HEK293T (cell line): Measurements from ENCODE around the gene DOCK1.

Source experiments
- BHLHE40 ChIP-seq: fragments of 450-650 bp; IDR thresholded peaks from 2 replicates; pipeline ENCODE4 v1.6.1; 2016; ENCODE audit warnings: mild to moderate bottlenecking, moderate library complexity, borderline replicate concordance
- FOXK2 ChIP-seq: fragments of 450-650 bp; IDR thresholded peaks from 2 replicates; pipeline ENCODE4 v1.6.1; 2016; ENCODE audit warnings: mild to moderate bottlenecking
- FOXM1 ChIP-seq: fragments of 450-650 bp; IDR thresholded peaks from 2 replicates; pipeline ENCODE4 v1.6.1; 2017; ENCODE audit warnings: mild to moderate bottlenecking, borderline replicate concordance
- HDGF ChIP-seq: fragments of 450-650 bp; IDR thresholded peaks from 2 replicates; pipeline ENCODE4 v1.6.1; 2017; ENCODE audit warnings: antibody characterized with exemption, borderline replicate concordance
- NFRKB ChIP-seq: fragments of 450-650 bp; IDR thresholded peaks from 2 replicates; pipeline ENCODE4 v1.6.1; 2016; ENCODE audit warnings: mild to moderate bottlenecking, moderate library complexity
- SP1 ChIP-seq: fragments of 450-650 bp; IDR thresholded peaks from 2 replicates; pipeline ENCODE4 v1.6.1; 2017

GRCh38 chr10:127354255-127354654 is 449.0 kb downstream of the DOCK1 start:
- no peak for TF ChIP-seq NFRKB
- no peak for TF ChIP-seq SP1
- no peak for TF ChIP-seq BHLHE40
- no peak for TF ChIP-seq FOXK2
- no peak for TF ChIP-seq FOXM1
- no peak for TF ChIP-seq HDGF
